GM18498 (cell line): ENCODE data around the gene EMILIN2.
A peak's percentile ranks its signal among the peaks of the same experiment; 100 is the strongest.
"Not testable (repeated sequence)": the region's sequence is repeated elsewhere in the genome, so short reads cannot be mapped to it uniquely, and the experiment has no call there.

Experiments used
- ATAC-seq: cut with Tn5 transposase; IDR thresholded peaks from one replicate; pipeline ENCODE4 v1.9.1; 2021; ENCODE audit warnings: mild to moderate bottlenecking, moderate library complexity; ENCODE audit not compliant: unreplicated experiment

EMILIN2 gene

GRCh38 chr18:2843146-2843545 is 3.7 kb upstream of the EMILIN2 start:
- no peak for ATAC-seq

- no peak for ATAC-seq
These were observed 1.6 kb upstream of the EMILIN2 start for GRCh38 chr18:2845172-2845571.

GRCh38 chr18:2847317-2848246 is 776 bp downstream of the EMILIN2 start:
- peak; percentile 35 for ATAC-seq

- ATAC-seq: no peak
These were observed 1.7 kb downstream of the EMILIN2 start for GRCh38 chr18:2848247-2849246.

- no peak for ATAC-seq
These were observed 4.0 kb downstream of the EMILIN2 start for GRCh38 chr18:2850816-2851215.

- ATAC-seq: no peak
These were observed 5.0 kb downstream of the EMILIN2 start for GRCh38 chr18:2851771-2852170.

- ATAC-seq: not testable (repeated sequence)
These were observed 5.7 kb downstream of the EMILIN2 start for GRCh38 chr18:2852460-2852859.

- ATAC-seq: no peak
These were observed 6.5 kb downstream of the EMILIN2 start for GRCh38 chr18:2853173-2853925.

GRCh38 chr18:2853926-2854664 is 7.3 kb downstream of the EMILIN2 start:
- ATAC-seq: no peak

- no peak for ATAC-seq
These were observed 8.1 kb downstream of the EMILIN2 start for GRCh38 chr18:2854875-2855274.

GRCh38 chr18:2855560-2856350 is 8.9 kb downstream of the EMILIN2 start:
- ATAC-seq: no peak

GRCh38 chr18:2856547-2857170 is 9.9 kb downstream of the EMILIN2 start:
- ATAC-seq: no peak

- no peak for ATAC-seq
These were observed 10.8 kb downstream of the EMILIN2 start for GRCh38 chr18:2857491-2858131.

- ATAC-seq: not testable (repeated sequence)
These were observed 13.6 kb downstream of the EMILIN2 start for GRCh38 chr18:2860397-2860796.

- not testable (repeated sequence) for ATAC-seq
These were observed 17.2 kb downstream of the EMILIN2 start for GRCh38 chr18:2863997-2864396.

- ATAC-seq: not testable (repeated sequence)
These were observed 19.7 kb downstream of the EMILIN2 start for GRCh38 chr18:2866465-2866864.

GRCh38 chr18:2869207-2869606 is 22.4 kb downstream of the EMILIN2 start:
- no peak for ATAC-seq

- ATAC-seq: no peak
These were observed 24.4 kb downstream of the EMILIN2 start for GRCh38 chr18:2871111-2871720.
